GM21619 (cell line): ENCODE results near the gene TNS2.
A peak's percentile ranks its signal among the peaks of the same experiment; 100 is the strongest.
"Not testable (repeated sequence)": the region's sequence is repeated elsewhere in the genome, so short reads cannot be mapped to it uniquely, and the experiment has no call there.

Source experiments
- ATAC-seq: cut with Tn5 transposase; IDR thresholded peaks from one replicate; pipeline ENCODE4 v1.9.1; 2021; ENCODE audit not compliant: unreplicated experiment

The TNS2 gene

GRCh38 chr12:53094796-53095595, 45.1 kb downstream of the TNS2 start:
- ATAC-seq: not testable (repeated sequence)

GRCh38 chr12:53095596-53095895, 45.7 kb downstream of the TNS2 start:
- not testable (repeated sequence) for ATAC-seq

GRCh38 chr12:53096089-53096741, 46.4 kb downstream of the TNS2 start:
- no peak for ATAC-seq

- no peak for ATAC-seq
Observed at GRCh38 chr12:53096759-53097158, 46.9 kb downstream of the TNS2 start.

- no peak for ATAC-seq
Observed at GRCh38 chr12:53097207-53097563, 47.3 kb downstream of the TNS2 start.

GRCh38 chr12:53097564-53098353, 47.9 kb downstream of the TNS2 start, which contains the start of gene IGFBP6:
TSS of gene IGFBP6 (plus strand) at chr12:53097667. CDS start at chr12:53097718, 51 bp downstream.
- ATAC-seq: no peak

- no peak for ATAC-seq
Observed at GRCh38 chr12:53098354-53098981, 48.6 kb downstream of the TNS2 start.

GRCh38 chr12:53099071-53099882, 49.4 kb downstream of the TNS2 start:
- ATAC-seq: no peak

GRCh38 chr12:53100466-53101151, 50.7 kb downstream of the TNS2 start:
- no peak for ATAC-seq

GRCh38 chr12:53101266-53101665, 51.4 kb downstream of the TNS2 start:
- no peak for ATAC-seq

- no peak for ATAC-seq
Observed at GRCh38 chr12:53101931-53102781, 52.3 kb downstream of the TNS2 start.

GRCh38 chr12:53102883-53103807, 53.3 kb downstream of the TNS2 start, which contains the start of gene SOAT2:
TSS of gene SOAT2 (plus strand) at chr12:53103486. CDS start at chr12:53103578, 92 bp downstream.
- peak; percentile 54 for ATAC-seq

GRCh38 chr12:53103860-53104305, 54.0 kb downstream of the TNS2 start:
- ATAC-seq: no peak

GRCh38 chr12:53105256-53105655, 55.4 kb downstream of the TNS2 start:
- ATAC-seq: no peak

GRCh38 chr12:53105712-53106439, 56.0 kb downstream of the TNS2 start:
- no peak for ATAC-seq

GRCh38 chr12:53107122-53107521, 57.3 kb downstream of the TNS2 start:
- ATAC-seq: no peak

GRCh38 chr12:53112431-53112830, 62.6 kb downstream of the TNS2 start:
- ATAC-seq: not testable (repeated sequence)
